Measurements from ENCODE around the gene SCD5.

DNA sequence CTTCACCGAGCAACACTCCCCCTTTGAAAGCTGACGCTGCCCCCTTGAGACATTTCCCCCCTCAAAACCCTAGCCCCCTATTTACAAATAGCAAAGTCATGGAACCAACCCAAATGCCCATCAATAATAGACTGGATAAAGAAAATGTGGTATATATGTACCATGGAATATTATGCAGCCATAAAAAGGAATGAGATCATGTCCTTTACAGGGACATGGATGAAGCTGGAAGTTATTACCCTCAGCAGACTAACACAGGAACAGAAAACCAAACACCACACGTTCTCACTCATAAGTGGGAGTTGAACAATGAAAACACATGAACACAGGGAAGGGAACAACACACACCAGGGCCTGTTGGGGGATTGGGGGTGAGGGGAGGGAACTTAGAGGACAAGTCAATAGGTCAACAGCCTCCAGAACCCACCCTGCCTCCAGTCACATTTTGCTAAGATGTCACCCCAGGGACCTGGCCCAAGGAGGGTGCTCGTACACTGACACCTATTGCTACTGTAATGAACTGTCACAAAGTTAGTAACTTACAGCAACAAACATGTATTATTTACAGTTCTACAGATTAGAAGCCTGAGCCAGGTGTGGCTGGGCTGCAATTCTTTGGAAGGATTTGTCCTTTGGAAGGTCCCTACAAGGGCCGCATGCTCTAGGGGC, 20.6 kb downstream of the SCD5 start:
- TF ChIP-seq POLR2A (IDR thresholded peaks at IDR 0.05; ENCODE audit: low read depth, low read length), result no peak
- TF ChIP-seq, protein P1, sequence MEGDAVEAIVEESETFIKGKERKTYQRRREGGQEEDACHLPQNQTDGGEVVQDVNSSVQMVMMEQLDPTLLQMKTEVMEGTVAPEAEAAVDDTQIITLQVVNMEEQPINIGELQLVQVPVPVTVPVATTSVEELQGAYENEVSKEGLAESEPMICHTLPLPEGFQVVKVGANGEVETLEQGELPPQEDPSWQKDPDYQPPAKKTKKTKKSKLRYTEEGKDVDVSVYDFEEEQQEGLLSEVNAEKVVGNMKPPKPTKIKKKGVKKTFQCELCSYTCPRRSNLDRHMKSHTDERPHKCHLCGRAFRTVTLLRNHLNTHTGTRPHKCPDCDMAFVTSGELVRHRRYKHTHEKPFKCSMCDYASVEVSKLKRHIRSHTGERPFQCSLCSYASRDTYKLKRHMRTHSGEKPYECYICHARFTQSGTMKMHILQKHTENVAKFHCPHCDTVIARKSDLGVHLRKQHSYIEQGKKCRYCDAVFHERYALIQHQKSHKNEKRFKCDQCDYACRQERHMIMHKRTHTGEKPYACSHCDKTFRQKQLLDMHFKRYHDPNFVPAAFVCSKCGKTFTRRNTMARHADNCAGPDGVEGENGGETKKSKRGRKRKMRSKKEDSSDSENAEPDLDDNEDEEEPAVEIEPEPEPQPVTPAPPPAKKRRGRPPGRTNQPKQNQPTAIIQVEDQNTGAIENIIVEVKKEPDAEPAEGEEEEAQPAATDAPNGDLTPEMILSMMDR (IDR thresholded peaks at IDR 0.05; ENCODE audit: extremely low read depth in 1 of 2, insufficient read depth in 1 of 2, low read depth in 1 of 2, low read length in 2 of 2), result no peak

All from endothelial cell of umbilical vein (primary cell).